B cell (primary cell): ENCODE measurements around the gene SLC2A14.

ENCODE experiments used
- EZH2 ChIP-seq: IDR thresholded peaks from 2 replicates; pipeline ENCODE4 v1.6.1; 2012; ENCODE audit warnings: borderline replicate concordance, low read depth, mild to moderate bottlenecking, moderate library complexity, low read length; ENCODE audit not compliant: insufficient read depth, poor library complexity, severe bottlenecking
- TF ChIP-seq, protein P1 (sequence below): fragments of 200-600 bp; IDR thresholded peaks from one replicate; pipeline ENCODE4 v1.8.0; 2022; ENCODE audit warnings: antibody characterized with exemption, mild to moderate bottlenecking

DNA sequence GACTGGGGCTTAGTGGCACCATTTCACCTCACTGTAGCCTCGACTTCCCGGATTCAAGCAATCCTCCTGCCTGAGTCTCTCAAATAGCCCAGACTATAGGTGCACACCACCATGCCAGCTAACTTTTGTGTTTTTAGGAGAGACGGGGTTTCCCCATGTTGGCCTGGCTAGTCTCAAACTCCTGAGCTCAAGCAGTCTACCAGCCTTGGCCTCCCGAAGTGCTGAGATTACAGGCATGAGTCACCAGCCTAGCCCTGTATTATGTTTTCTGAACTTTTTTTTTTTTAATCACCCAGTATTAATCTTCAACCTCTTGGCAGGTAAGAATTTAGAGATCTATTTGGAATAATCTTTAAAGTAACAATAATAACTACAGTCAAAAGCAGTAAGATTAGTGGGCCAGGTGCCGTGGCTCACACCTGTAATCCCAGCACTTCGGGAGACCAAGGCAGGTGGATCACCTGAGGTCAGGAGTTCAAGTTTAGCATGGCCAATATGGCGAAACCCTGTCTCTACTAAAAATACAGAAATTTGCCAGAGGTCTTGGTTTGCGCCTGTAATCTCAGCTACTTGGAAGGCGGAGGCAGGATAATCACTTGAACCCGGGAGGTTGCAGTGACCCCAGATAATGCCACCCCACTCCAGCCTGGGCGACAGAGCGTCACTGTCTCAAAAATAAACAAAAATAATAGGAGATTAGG lies 74.9 kb downstream of the SLC2A14 start:
- TF ChIP-seq, protein P1, sequence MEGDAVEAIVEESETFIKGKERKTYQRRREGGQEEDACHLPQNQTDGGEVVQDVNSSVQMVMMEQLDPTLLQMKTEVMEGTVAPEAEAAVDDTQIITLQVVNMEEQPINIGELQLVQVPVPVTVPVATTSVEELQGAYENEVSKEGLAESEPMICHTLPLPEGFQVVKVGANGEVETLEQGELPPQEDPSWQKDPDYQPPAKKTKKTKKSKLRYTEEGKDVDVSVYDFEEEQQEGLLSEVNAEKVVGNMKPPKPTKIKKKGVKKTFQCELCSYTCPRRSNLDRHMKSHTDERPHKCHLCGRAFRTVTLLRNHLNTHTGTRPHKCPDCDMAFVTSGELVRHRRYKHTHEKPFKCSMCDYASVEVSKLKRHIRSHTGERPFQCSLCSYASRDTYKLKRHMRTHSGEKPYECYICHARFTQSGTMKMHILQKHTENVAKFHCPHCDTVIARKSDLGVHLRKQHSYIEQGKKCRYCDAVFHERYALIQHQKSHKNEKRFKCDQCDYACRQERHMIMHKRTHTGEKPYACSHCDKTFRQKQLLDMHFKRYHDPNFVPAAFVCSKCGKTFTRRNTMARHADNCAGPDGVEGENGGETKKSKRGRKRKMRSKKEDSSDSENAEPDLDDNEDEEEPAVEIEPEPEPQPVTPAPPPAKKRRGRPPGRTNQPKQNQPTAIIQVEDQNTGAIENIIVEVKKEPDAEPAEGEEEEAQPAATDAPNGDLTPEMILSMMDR: no peak
- TF ChIP-seq EZH2: no peak
